Esophagus squamous epithelium (tissue), 5 donors: Measurements from ENCODE around the gene RGS7. TPM values are rescaled to one million over a fixed set of nuclear protein-coding genes. Genes with fewer than 3 reads are reported as not detected.

ENCODE experiments used
- DNase-seq: peaks from one replicate; lab custom pipeline; 2025; lab: John Stamatoyannopoulos, UW
- H3K27ac ChIP-seq, 4 donors: fragments of 200-600 bp; sonication (generic); one replicate each; pipeline ENCODE4 v1.5.1; 2016 to 2019; ENCODE audit warnings: mild to moderate bottlenecking in 1 of 4
- H3K27me3 ChIP-seq, 4 donors: fragments of 200-600 bp; sonication (generic); 1 replicate in 3 of 4; 2 replicates in 1 of 4; pipeline versions ENCODE4 v1.5.1 to v1.6.0; 2017 to 2021; ENCODE audit warnings: antibody characterized with exemption in 1 of 4
- H3K36me3 ChIP-seq, 3 donors: fragments of 200-600 bp; sonication (generic); one replicate each; pipeline ENCODE4 v1.5.1; 2016 to 2019
- H3K4me1 ChIP-seq, 3 donors: fragments of 200-600 bp; sonication (generic); one replicate each; pipeline ENCODE4 v1.5.1; 2017 to 2019
- H3K4me3 ChIP-seq, 4 donors: fragments of 200-600 bp; sonication (generic); 1 replicate in 3 of 4; 2 replicates in 1 of 4; pipeline ENCODE4 v1.5.1; 2016 to 2019; ENCODE audit warnings: mild to moderate bottlenecking in 2 of 4, moderate library complexity in 1 of 4
- H3K9me3 ChIP-seq, 3 donors: fragments of 200-600 bp; sonication (generic); one replicate each; pipeline ENCODE4 v1.5.1; 2016 to 2019
- POLR2A ChIP-seq, 4 donors: fragments of 450-650 bp; IDR thresholded peaks; one replicate each; pipeline ENCODE4 v1.6.1; 2017; ENCODE audit warnings: antibody characterized with exemption in 4 of 4, mild to moderate bottlenecking in 4 of 4, moderate library complexity in 3 of 4
- WGBS, 2 donors: methylation state at CpG; one replicate each; pipeline ENCODE4 v1.1.5; 2018; 5-methylcytosine and 5-hydroxymethylcytosine counted together
- intact Hi-C: fragments of 100-400 bp; cut with DNase I; formaldehyde crosslinking; loops from one replicate; pipeline ENCODE4 v1.15.0; 2022
- total RNA-seq, 4 donors: library from RNA; depleted of rRNA; stranded (reverse); fragments of >200 nt; gene quantifications; one replicate each; pipeline ENCODE4 v1.1.0, GENCODE V29; 2016
- TF ChIP-seq, protein P1 (sequence below), 6 experiments: fragments of 450-650 bp in 4 of 6; fragments of 200-600 bp in 2 of 6; sonication (generic) in 2 of 6; IDR thresholded peaks; one replicate each; pipeline ENCODE4 v1.5.1; 2016 to 2019; ENCODE audit warnings: antibody characterized with exemption in 6 of 6, mild to moderate bottlenecking in 4 of 6, moderate library complexity in 4 of 6
- donor health status: DM: yes; HTN: yes; CAD: no.

The RGS7 gene
- total RNA-seq, 4 donors from 2014 or later = not detected

- peaks cover 0 to 5% (median 0%) of the 10 kb centered on the region in 3 donors for H3K9me3 ChIP-seq
- no peaks in the 10 kb centered on the region for H3K27me3 ChIP-seq
- no peaks in the 10 kb centered on the region for H3K4me1 ChIP-seq
- H3K36me3 ChIP-seq = no peaks in the 10 kb centered on the region
- H3K27ac ChIP-seq = no peak overlapping the region
- TF ChIP-seq, protein P1, sequence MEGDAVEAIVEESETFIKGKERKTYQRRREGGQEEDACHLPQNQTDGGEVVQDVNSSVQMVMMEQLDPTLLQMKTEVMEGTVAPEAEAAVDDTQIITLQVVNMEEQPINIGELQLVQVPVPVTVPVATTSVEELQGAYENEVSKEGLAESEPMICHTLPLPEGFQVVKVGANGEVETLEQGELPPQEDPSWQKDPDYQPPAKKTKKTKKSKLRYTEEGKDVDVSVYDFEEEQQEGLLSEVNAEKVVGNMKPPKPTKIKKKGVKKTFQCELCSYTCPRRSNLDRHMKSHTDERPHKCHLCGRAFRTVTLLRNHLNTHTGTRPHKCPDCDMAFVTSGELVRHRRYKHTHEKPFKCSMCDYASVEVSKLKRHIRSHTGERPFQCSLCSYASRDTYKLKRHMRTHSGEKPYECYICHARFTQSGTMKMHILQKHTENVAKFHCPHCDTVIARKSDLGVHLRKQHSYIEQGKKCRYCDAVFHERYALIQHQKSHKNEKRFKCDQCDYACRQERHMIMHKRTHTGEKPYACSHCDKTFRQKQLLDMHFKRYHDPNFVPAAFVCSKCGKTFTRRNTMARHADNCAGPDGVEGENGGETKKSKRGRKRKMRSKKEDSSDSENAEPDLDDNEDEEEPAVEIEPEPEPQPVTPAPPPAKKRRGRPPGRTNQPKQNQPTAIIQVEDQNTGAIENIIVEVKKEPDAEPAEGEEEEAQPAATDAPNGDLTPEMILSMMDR (IDR thresholded peaks at IDR 0.05) = no peak
- no peak for TF ChIP-seq POLR2A (IDR thresholded peaks at IDR 0.05)
- H3K4me3 ChIP-seq = no peak overlapping the region
- WGBS, 2 donors = 86 to 94% methylated on average over 1 of the region's 1 CpG
- intact Hi-C loops = no loop called here
- no peak for DNase-seq
Observed at GRCh38 chr1:240844486-240844885, 512.5 kb downstream of the RGS7 start.

DNA sequence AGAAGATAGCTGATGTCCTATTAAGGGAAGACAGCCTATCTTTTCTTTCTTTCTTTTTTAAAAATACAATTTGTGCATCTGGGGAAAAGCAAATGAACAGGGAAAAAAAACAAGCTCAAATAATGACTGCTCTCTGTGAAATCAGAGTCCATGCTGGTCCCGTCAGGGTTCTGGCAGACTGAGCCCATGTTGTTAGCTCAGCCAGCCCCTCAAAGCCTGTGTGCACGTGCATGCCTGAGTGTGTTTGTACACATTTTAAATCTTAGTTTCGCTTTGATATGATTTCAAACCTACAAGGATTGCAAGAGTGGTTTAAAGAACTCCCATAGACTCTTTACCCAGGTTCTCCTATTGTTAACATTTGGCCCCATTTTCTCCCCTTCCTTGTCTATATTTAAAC lies 513.2 kb downstream of the RGS7 start:
- DNase-seq = no peak
- WGBS, 2 donors = 23 to 32% methylated on average over 3 of the region's 3 CpGs
- Histone ChIP-seq H3K27me3 (no peaks in the 10 kb centered on the region), H3K4me1 (no peaks in the 10 kb centered on the region), H3K36me3 (no peaks in the 10 kb centered on the region), H3K4me3 (no peak overlapping the region), H3K9me3 (peaks cover 0 to 2% (median 0%) of the 10 kb centered on the region in 3 donors), H3K27ac (no peak overlapping the region)
- intact Hi-C loops = no loop called here
- no peak for TF ChIP-seq POLR2A (IDR thresholded peaks at IDR 0.05)
- TF ChIP-seq, protein P1 (IDR thresholded peaks at IDR 0.05) = no peak

DNA sequence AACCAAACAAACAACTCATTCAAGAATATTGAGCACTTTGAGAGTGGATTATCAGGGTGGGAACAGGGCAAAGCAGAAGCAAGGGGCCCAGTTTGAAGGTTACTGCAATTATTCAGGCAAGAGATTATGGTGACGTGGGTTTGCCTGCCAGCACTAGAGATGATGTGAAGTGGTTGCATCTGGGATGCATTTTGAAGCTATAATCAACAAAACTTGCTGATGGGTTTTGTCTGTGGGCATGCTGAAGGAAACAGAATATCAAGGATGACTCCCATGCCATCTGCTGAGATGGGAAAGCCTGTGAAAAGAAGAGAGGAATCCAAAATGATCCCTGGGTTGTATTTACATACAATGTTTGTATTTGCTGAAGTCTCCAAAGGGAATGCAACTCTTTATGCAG lies 520.7 kb downstream of the RGS7 start:
- Histone ChIP-seq H3K4me1 (no peaks in the 10 kb centered on the region), H3K4me3 (no peak overlapping the region), H3K9me3 (peaks cover 0 to 3% (median 0%) of the 10 kb centered on the region in 3 donors), H3K27me3 (no peaks in the 10 kb centered on the region), H3K27ac (no peak overlapping the region), H3K36me3 (no peaks in the 10 kb centered on the region)
- TF ChIP-seq POLR2A (IDR thresholded peaks at IDR 0.05) = no peak
- TF ChIP-seq, protein P1 (IDR thresholded peaks at IDR 0.05) = no peak
- 53 to 55% methylated on average over 1 of the region's 1 CpG for WGBS, 2 donors
- no peak for DNase-seq
- intact Hi-C loops = no loop called here

DNA sequence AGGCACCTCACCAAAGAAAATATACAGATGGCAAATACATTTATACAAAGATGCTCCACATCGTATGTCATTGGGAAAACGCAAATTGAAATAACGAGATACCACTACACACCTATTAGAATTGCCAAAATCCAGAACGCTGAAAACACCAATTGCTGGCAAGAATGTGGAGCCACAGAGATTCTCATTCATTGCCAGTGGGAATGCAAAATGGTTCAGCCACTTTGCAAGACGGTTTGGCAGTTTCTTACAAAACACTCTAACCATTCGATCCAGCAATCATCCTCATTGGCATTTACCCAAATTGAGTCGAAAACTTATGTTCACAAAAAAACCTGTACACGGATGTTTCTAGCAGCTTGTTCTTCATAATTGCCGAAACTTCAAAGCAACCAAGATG lies 521.7 kb downstream of the RGS7 start:
- no peak overlapping the region for H3K27ac ChIP-seq
- intact Hi-C loops = no loop called here
- WGBS, 2 donors = 85% methylated on average over 9 of the region's 9 CpGs
- no peaks in the 10 kb centered on the region for H3K36me3 ChIP-seq
- DNase-seq = no peak
- no peaks in the 10 kb centered on the region for H3K4me1 ChIP-seq
- TF ChIP-seq, protein P1 (IDR thresholded peaks at IDR 0.05) = no peak
- no peak for TF ChIP-seq POLR2A (IDR thresholded peaks at IDR 0.05)
- H3K27me3 ChIP-seq = no peaks in the 10 kb centered on the region
- H3K4me3 ChIP-seq = no peak overlapping the region
- H3K9me3 ChIP-seq = peaks cover 0 to 3% (median 0%) of the 10 kb centered on the region in 3 donors

- Histone ChIP-seq H3K4me3 (no peak overlapping the region), H3K27me3 (no peaks in the 10 kb centered on the region), H3K9me3 (peaks cover 0 to 11% (median 0%) of the 10 kb centered on the region in 3 donors), H3K36me3 (no peaks in the 10 kb centered on the region), H3K4me1 (no peaks in the 10 kb centered on the region), H3K27ac (no peak overlapping the region)
- intact Hi-C loops = no loop called here
- no peak for TF ChIP-seq POLR2A (IDR thresholded peaks at IDR 0.05)
- TF ChIP-seq, protein P1 (IDR thresholded peaks at IDR 0.05) = no peak
- WGBS, 2 donors = 75 to 80% methylated on average over 6 of the region's 6 CpGs
- DNase-seq = no peak
Observed at GRCh38 chr1:240833075-240833474, 523.9 kb downstream of the RGS7 start.
